HS-5 (cell line): ENCODE data around the gene SLC51A.
"Not testable (repeated sequence)": the region's sequence is repeated elsewhere in the genome, so short reads cannot be mapped to it uniquely, and the experiment has no call there.

Experiments used
- DNase-seq: peaks from one replicate; pipeline ENCODE4 v3.0.0-alpha.2; 2012; ENCODE audit warnings: low read depth

Gene SLC51A

DNA sequence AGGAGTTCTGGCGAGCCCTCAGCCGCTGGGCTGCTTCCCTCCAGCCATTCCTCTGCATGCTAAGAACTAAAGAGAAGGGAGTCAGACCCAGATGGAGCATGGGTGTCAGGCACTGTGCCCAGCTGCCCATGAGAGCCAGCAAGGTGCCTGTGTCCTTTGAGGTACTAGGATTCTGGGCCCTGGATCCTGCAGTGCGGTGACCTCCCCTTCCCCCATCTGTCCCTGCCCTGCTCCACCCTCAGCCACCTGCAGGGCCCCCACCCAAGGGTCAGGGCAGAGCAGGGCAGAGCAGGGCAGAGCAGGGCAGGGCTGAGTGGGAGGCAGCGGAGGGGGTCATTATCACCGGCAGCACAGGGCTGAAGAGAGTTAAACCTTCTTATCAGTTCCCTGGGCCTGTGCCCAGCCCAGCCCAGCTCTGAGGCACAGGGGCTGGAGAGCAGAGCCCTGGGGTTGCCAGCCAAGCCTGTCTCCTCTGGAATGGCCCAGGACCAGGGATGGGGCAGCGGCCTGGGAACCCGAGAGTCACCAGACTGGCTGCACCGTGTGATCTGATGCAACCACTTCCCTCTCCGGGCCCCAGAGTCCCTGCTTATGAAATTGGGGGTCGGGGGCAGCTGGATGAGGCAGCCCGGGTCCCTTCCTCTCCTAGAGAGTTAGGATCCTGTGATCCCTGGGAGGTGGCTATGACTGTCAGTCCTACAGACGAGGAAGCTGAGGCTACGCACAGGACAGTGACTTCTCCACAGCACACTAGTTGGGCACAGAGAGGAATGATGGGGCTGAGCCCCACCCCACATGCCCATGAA, 22.4 kb upstream of the SLC51A start:
- no peak for DNase-seq

DNA sequence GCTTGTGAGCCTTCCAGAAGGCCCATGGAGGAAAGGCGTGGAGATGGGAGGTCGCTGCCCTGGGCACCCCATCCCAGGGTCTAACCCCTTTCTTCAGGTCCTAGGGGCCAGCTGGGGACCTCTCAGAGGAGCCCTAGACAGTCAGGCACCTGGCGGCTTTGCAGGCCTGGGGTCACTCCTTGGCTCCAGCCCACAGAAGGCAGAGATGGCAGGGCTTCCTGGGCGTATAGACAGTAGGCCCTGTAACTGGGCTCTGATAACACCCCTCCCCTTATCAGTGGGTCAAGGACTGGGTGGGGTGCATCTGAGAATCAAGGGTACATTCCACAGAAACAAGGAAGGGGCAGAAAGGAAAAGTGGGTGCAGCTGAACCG, 21.8 kb upstream of the SLC51A start:
- DNase-seq = no peak

DNA sequence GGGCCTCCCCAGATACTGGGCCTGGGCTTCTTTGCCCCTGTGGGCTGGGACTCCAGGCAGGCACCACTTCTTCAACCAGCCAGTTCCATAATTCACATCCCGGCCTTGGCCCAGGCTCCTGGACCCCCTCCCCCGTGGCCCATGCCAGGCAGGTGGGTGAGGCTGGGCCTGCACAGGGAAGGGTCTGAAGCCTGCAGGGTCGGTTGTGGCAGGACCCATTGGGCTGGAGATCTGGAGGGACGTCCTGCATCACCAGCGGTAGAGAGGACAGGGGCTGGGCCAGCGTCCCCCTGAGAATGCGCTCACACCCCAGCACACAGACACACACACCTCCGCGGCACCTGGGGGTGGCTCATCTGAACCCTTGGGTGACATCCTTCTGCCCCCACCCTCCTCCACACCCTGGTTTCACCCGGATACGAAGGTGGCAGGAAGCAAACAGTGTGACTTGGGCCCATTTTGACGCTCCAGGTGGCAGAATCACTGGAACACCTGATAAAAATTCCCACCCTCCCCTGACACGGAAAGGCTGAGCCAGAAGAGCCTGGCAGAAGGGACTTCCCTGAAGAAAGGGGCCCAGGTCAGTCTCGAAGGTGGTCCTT, 20.6 kb upstream of the SLC51A start:
- no peak for DNase-seq

- no peak for DNase-seq
These were observed 18.8 kb upstream of the SLC51A start for GRCh38 chr3:196197524-196197923.

DNA sequence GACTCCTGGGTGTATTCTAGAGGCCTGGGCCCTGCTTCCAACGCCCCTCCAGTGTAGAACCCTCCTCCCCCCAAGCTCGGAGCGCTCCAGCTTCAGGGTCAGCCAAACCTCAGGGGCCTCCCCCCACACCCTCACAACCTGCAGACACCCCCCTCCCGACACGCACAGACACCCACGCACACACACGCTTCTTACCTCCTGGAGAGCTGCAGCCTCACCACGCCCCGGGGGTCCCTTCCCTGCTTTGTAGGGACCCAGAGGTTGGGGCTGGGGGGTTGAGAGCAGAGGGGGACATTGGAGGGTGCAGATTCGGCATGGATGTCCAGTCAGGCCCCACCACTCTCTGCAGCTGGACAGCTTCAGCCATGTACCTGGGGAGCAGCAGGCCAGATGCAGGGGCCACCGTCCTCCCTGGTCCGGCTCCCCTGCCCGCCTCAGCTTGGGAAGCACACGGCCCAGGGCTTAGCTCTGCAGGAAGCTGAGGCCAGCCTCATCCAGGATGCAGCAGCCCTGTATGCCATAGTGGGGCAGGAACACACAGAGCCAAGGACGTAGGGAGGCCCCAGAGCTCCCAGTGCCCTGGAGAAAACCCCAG, 18.2 kb upstream of the SLC51A start:
- no peak for DNase-seq

DNA sequence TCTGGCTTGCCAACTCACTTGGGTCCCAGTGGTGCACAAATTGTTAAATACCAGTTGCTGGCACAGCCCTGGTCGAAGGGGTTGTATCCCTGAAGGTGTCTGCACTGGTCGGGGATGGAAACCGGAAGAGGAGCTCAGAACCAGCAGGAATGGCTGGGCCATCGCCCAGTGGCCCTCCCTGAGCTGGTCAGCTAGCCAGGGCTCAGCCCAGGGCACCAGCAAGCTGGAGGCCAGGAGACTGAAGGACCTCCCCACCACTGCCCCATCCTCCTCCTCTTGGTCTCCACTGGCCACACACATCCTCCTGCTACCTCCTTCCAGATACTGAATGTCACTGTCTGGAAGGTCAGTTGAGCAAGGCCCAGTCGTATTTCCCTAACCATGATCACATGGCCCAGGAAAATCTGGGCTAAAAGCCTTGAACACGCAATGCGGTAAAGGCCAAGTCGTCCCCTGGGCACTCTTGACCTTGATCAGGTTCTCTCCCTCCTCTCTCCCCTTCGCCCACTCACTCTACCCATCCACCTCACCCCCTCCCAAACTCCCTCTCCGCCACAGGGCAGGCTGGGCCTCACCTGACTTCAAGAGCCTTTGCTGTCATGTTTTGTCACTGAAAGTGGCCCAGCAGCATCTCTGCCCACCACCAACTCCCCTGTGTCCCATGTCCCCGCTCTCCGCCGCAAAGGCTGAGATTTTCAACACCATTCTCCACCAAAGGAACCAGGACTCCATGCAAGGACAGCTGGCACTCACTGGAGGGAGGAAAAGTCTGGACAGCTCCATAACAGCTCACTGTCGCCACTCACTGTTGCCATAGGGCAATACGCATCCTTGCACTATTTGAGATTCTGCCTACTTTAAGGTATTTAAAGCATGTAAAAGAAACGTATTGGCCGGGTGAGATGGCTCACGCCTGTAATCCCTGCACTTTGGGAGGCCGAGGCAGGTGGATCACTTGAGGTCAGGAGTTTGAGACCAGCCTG, 17.3 kb upstream of the SLC51A start:
- no peak for DNase-seq

GRCh38 chr3:196202516-196202970, 13.8 kb upstream of the SLC51A start:
- no peak for DNase-seq

DNA sequence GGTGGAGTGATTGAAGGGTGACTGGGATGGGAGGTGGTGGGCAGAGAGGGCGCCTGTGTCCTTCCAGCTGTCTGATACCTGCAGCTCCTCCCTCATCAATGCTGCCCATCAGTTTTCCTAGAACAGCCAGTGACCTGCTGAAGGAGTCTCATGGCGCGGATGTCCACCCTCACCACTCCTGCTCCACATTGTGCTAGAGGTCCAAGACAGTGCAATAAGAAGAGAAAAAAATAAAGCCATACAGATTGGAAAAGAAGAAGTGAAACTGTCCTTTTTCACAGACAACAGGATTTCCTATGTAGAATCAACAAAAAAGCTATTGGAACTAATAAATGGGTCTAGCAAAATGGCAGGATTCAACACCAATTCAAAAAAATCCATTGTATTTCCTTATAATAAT, 12.5 kb upstream of the SLC51A start:
- DNase-seq = no peak

DNA sequence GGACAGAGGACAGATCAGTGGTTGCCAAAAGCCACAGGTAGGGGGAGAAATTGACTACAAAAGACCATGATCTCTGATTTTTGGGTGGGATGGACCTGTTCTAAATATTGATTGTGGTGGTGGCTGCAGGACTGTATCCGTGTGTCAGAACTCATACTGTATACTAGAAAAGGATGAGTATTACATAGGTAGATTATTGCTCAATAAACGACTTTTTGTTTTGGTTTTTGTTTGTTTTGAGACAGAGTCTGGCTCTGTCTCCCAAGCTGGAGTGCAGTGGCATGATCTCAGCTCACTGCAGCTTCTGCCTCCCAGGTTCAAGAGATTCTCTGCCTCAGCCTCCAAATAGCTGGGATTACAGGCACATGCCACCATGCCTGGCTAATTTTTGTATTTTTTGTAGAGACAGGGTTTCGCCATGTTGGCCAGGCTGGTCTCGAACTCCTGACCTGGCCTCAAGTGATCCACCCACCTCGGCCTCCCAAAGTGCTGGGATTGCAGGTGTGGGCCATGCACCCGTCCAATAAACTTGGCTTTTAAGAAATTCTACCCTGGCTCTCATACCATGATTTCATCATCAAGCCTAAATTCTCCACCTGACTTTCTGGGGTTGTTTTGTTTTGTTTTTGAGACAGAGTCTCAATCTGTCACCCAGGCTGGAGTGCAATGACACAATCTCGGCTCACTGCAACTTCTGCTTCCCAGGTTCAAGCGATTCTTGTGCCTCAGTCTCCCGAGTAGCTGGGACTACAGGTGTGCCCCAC, 10.7 kb upstream of the SLC51A start:
- DNase-seq = not testable (repeated sequence)

DNA sequence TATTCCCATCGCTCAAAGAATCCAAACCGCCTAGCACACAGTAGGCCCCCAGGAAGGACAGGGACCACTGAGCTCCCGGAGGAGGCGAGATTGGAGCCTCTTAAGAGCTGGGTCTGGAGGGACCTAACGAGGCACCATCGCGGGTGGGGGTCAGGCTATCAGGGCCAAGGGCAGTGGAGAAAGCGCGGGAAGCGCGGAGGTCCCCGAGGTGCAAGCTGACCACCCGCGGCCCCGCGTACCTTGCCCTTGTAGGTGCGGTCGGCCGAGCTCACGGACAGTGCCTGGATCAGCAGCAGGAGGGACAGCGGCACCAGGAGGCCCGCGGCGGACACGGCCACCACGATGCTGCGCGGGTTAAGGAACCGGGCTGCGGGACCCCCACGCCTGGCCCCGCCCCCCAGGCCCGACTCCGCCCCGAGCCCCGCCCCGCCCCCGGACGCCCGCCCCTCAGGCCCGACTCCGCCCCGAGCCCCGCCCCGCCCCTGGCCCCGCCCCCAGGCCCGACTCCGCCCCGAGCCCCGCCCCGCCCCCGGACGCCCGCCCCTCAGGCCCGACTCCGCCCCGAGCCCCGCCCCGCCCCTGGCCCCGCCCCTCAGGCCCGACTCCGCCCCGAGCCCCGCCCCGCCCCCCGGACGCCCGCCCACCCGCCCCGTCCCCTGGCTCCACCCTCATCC, 9.0 kb upstream of the SLC51A start:
- DNase-seq = no peak

- DNase-seq = no peak
These were observed 8.3 kb upstream of the SLC51A start for GRCh38 chr3:196207833-196208607.

- no peak for DNase-seq
These were observed 7.2 kb upstream of the SLC51A start for GRCh38 chr3:196208942-196209695.

DNA sequence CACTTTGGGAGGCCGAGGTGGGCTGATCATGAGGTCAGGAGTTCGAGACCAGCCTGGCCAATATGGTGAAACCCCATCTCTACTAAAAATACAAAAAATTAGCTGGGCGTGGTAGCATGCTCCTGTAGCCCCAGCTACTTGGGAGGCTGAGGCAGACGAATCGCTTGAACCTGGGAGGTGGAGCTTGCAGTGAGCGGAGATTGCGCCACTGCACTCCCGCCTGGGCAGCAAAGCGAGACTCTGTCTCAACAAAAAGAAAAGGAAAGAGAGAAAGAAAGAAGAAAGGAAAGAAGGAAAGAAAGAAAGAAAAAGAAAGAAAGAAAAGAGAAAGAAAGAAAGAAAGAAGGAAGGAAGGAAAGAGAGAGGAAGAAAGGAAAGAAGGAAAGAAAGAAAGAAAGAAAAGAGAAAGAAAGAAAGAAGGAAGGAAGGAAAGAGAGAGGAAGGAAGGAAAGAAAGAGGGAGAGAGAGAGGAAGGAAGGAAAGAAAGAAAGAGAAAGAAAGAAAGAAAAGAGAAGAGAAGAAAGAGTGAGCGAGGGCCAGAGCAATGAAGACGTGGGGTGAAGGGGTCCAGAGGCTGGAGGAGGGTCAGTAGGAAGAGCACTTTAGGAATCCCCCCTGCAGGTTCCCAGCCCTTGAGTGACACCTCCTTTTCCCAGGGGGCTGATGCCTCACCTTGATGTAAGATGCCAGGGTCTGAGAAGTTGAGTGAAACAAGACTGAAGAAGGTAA, 6.2 kb upstream of the SLC51A start:
- DNase-seq = not testable (repeated sequence)

DNA sequence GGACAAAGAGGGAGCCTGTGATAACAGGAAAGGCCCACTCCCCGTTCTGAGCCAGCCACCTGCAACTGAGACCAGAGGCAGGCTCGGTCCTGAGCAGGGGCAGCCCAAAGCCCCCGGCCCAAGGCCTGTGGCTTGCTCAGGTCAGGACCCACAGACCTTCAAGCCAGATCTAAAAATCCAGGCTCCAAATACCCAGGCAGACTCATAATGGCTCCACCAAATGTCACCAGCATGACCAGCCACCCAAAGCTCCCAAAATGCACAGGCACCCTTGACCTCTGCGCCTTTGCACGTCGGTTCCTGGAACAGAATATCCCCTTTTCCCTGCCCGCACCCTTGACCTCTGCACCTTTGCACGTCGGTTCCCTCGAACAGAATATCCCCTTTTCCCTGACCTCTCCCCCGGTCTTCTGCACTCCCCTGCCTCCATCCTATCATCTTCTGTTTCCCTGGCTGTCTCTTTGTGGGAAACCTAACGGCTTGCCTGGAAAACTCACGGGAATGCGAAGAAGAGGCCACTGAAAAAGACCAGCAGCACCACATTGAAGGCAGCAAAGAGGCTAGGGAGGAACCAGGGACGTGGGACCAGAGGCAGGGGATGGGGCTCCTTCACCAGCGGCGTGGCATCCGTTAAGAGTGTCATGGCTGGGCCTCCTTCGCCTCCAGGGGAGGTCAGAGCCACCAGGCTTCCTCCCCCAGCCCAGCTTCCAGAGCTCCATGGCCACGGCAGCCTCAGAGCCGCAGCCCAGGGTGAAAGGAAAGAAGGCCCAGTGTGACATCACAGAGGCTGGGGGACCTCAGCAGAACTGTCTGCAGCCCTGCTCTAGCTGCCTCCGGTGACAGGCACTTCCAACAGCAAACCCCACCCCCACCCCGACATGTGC, 5.4 kb upstream of the SLC51A start, which contains the start of gene ZDHHC19:
ZDHHC19 (minus strand) TSS at position 728 of the 884 bp plus-strand sequence; CDS start at position 643, 85 bp downstream.
- no peak for DNase-seq

- DNase-seq = no peak
These were observed 1.4 kb upstream of the SLC51A start for GRCh38 chr3:196214783-196215441.

GRCh38 chr3:196215493-196216020, 777 bp upstream of the SLC51A start:
- DNase-seq = no peak
